Left ventricle myocardium inferior (tissue), 1 donor: ENCODE results near the gene ZNF25. TPM values are rescaled to one million over a fixed set of nuclear protein-coding genes. Genes with fewer than 3 reads are reported as not detected.
"Not testable (repeated sequence)": the region's sequence is repeated elsewhere in the genome, so short reads cannot be mapped to it uniquely, and the experiment has no call there.

Experiments used
- DNase-seq: peaks from one replicate; pipeline ENCODE4 v3.0.0-alpha.2; 2020
- H3K27ac ChIP-seq: fragments of 200-600 bp; replicated peaks from 2 replicates; pipeline ENCODE4 v1.8.0; 2021
- H3K27me3 ChIP-seq: fragments of 200-600 bp; 2 replicates; pipeline ENCODE4 v1.8.0; 2021; ENCODE audit warnings: low read depth
- H3K36me3 ChIP-seq: fragments of 200-600 bp; 2 replicates; pipeline ENCODE4 v1.8.0; 2021
- H3K4me1 ChIP-seq: fragments of 200-600 bp; 2 replicates; pipeline ENCODE4 v1.8.0; 2021
- H3K4me3 ChIP-seq: fragments of 200-600 bp; 2 replicates; pipeline ENCODE4 v1.8.0; 2021; ENCODE audit warnings: mild to moderate bottlenecking, moderate library complexity
- H3K9me3 ChIP-seq: fragments of 200-600 bp; replicated peaks from 2 replicates; pipeline ENCODE4 v1.8.0; 2021
- CTCF ChIP-seq: fragments of 200-600 bp; IDR thresholded peaks from 2 replicates; pipeline ENCODE4 v1.8.0; 2021; ENCODE audit warnings: antibody characterized with exemption, mild to moderate bottlenecking, borderline replicate concordance
- intact Hi-C: fragments of 100-400 bp; cut with micrococcal nuclease; formaldehyde crosslinking; loops from one replicate; pipeline ENCODE4 v1.11.0; 2022
- total RNA-seq: library from RNA; stranded (reverse); fragmentation: NEBNext Ultra II Directional; extraction: Animal tissue kit (Norgen Biotek cat#: 25700); gene quantifications from one replicate; pipeline ENCODE4 v1.2.1, GENCODE V29; 2021
- donor health status: DM: no; HTN: yes; CAD: no; lungs with severe emphysema.

ZNF25 gene
- total RNA-seq, 1 donor from 2014 or later = 17.8 TPM

GRCh38 chr10:38007991-38008390 lies 31.5 kb upstream of the ZNF25 start:
- no peaks in the 10 kb centered on the region for H3K9me3 ChIP-seq
- H3K4me3 ChIP-seq = no peak overlapping the region
- no peaks in the 10 kb centered on the region for H3K27me3 ChIP-seq
- DNase-seq = no peak
- no peak for TF ChIP-seq CTCF
- no peaks in the 10 kb centered on the region for H3K36me3 ChIP-seq
- H3K4me1 ChIP-seq = peaks cover 26% of the 10 kb centered on the region
- intact Hi-C loops = no loop called here
- no peak overlapping the region for H3K27ac ChIP-seq

- Histone ChIP-seq H3K4me3 (no peak overlapping the region), H3K27ac (no peak overlapping the region), H3K36me3 (no peaks in the 10 kb centered on the region), H3K27me3 (no peaks in the 10 kb centered on the region), H3K4me1 (peaks cover 26% of the 10 kb centered on the region), H3K9me3 (no peaks in the 10 kb centered on the region)
- DNase-seq = no peak
- no peak for TF ChIP-seq CTCF
- intact Hi-C loops = no loop called here
Observed at GRCh38 chr10:38007551-38007950, 31.1 kb upstream of the ZNF25 start.

GRCh38 chr10:38003588-38003987 lies 27.1 kb upstream of the ZNF25 start:
- H3K36me3 ChIP-seq = no peaks in the 10 kb centered on the region
- H3K4me1 ChIP-seq = no peaks in the 10 kb centered on the region
- no peak overlapping the region for H3K4me3 ChIP-seq
- TF ChIP-seq CTCF = no peak
- no peaks in the 10 kb centered on the region for H3K9me3 ChIP-seq
- DNase-seq = no peak
- intact Hi-C loops = no loop called here
- no peak overlapping the region for H3K27ac ChIP-seq
- no peaks in the 10 kb centered on the region for H3K27me3 ChIP-seq

- no peaks in the 10 kb centered on the region for H3K36me3 ChIP-seq
- no peaks in the 10 kb centered on the region for H3K4me1 ChIP-seq
- H3K27ac ChIP-seq = no peak overlapping the region
- H3K27me3 ChIP-seq = no peaks in the 10 kb centered on the region
- intact Hi-C loops = no loop called here
- no peaks in the 10 kb centered on the region for H3K9me3 ChIP-seq
- DNase-seq = no peak
- no peak overlapping the region for H3K4me3 ChIP-seq
- no peak for TF ChIP-seq CTCF
Observed at GRCh38 chr10:38003026-38003425, 26.6 kb upstream of the ZNF25 start.

- H3K27me3 ChIP-seq, H3K36me3 ChIP-seq, DNase-seq, H3K27ac ChIP-seq, H3K4me1 ChIP-seq, H3K9me3 ChIP-seq, intact Hi-C loops, H3K4me3 ChIP-seq: not testable (repeated sequence)
Observed at GRCh38 chr10:38000474-38000873, 24.0 kb upstream of the ZNF25 start.

GRCh38 chr10:37998920-37999319 lies 22.5 kb upstream of the ZNF25 start:
- H3K4me1 ChIP-seq, DNase-seq, H3K36me3 ChIP-seq, intact Hi-C loops, H3K27ac ChIP-seq, H3K9me3 ChIP-seq, H3K4me3 ChIP-seq, H3K27me3 ChIP-seq: not testable (repeated sequence)

GRCh38 chr10:37992083-37992482 lies 15.6 kb upstream of the ZNF25 start:
- DNase-seq = no peak
- no peak for TF ChIP-seq CTCF
- intact Hi-C loops = no loop called here
- H3K4me1 ChIP-seq = no peaks in the 10 kb centered on the region
- no peaks in the 10 kb centered on the region for H3K36me3 ChIP-seq
- no peaks in the 10 kb centered on the region for H3K27me3 ChIP-seq
- no peak overlapping the region for H3K27ac ChIP-seq
- H3K4me3 ChIP-seq = no peak overlapping the region
- H3K9me3 ChIP-seq = no peaks in the 10 kb centered on the region
